ENCODE measurements around the gene F13B.
"Not testable (repeated sequence)": the region's sequence is repeated elsewhere in the genome, so short reads cannot be mapped to it uniquely, and the experiment has no call there.

The F13B gene

GRCh38 chr1:197049100-197049499, 18.0 kb downstream of the F13B start:
- in situ Hi-C loops (cut with HindIII; ENCODE audit: low sequenced_read_pairs): no loop called here

- in situ Hi-C loops (cut with HindIII; ENCODE audit: low sequenced_read_pairs): no loop called here
Measured at GRCh38 chr1:197042676-197043341, 24.3 kb downstream of the F13B start.

- in situ Hi-C loops (cut with HindIII; ENCODE audit: low sequenced_read_pairs): no loop called here
Measured at GRCh38 chr1:197041486-197042353, 25.3 kb downstream of the F13B start.

GRCh38 chr1:197036861-197037260, 30.2 kb downstream of the F13B start:
- in situ Hi-C loops (cut with HindIII; ENCODE audit: low sequenced_read_pairs): no loop called here

GRCh38 chr1:197034631-197035339, 32.3 kb downstream of the F13B start:
- in situ Hi-C loops (cut with HindIII; ENCODE audit: low sequenced_read_pairs): not testable (repeated sequence)

GRCh38 chr1:197029749-197030148, 37.3 kb downstream of the F13B start:
- in situ Hi-C loops (cut with HindIII; ENCODE audit: low sequenced_read_pairs): no loop called here

GRCh38 chr1:197027359-197027758, 39.7 kb downstream of the F13B start:
- in situ Hi-C loops (cut with HindIII; ENCODE audit: low sequenced_read_pairs): no loop called here

GRCh38 chr1:197024460-197024859, 42.6 kb downstream of the F13B start:
- in situ Hi-C loops (cut with HindIII; ENCODE audit: low sequenced_read_pairs): no loop called here

GRCh38 chr1:197021716-197022115, 45.3 kb downstream of the F13B start:
- in situ Hi-C loops (cut with HindIII; ENCODE audit: low sequenced_read_pairs): no loop called here

GRCh38 chr1:197017558-197018146, 49.4 kb downstream of the F13B start:
- in situ Hi-C loops (cut with HindIII; ENCODE audit: low sequenced_read_pairs): no loop called here

GRCh38 chr1:197016751-197017150, 50.3 kb downstream of the F13B start:
- in situ Hi-C loops (cut with HindIII; ENCODE audit: low sequenced_read_pairs): no loop called here

- in situ Hi-C loops (cut with HindIII; ENCODE audit: low sequenced_read_pairs): no loop called here
Measured at GRCh38 chr1:197013234-197013633, 53.8 kb downstream of the F13B start.

GRCh38 chr1:197011614-197012013, 55.4 kb downstream of the F13B start:
- in situ Hi-C loops (cut with HindIII; ENCODE audit: low sequenced_read_pairs): no loop called here

GRCh38 chr1:197008861-197009260, 58.2 kb downstream of the F13B start:
- in situ Hi-C loops (cut with HindIII; ENCODE audit: low sequenced_read_pairs): no loop called here

- in situ Hi-C loops (cut with HindIII; ENCODE audit: low sequenced_read_pairs): no loop called here
Measured at GRCh38 chr1:197003132-197003531, 63.9 kb downstream of the F13B start.

- in situ Hi-C loops (cut with HindIII; ENCODE audit: low sequenced_read_pairs): no loop called here
Measured at GRCh38 chr1:197001828-197002227, 65.2 kb downstream of the F13B start.

- in situ Hi-C loops (cut with HindIII; ENCODE audit: low sequenced_read_pairs): no loop called here
Measured at GRCh38 chr1:196997423-196997822, 69.6 kb downstream of the F13B start.

- in situ Hi-C loops (cut with HindIII; ENCODE audit: low sequenced_read_pairs): no loop called here
Measured at GRCh38 chr1:196993916-196994315, 73.1 kb downstream of the F13B start.

GRCh38 chr1:196991919-196992651, 75.0 kb downstream of the F13B start:
- in situ Hi-C loops (cut with HindIII; ENCODE audit: low sequenced_read_pairs): not testable (repeated sequence)
